HCT116 (cell line): ENCODE data around the gene CADPS. TPM values are rescaled to one million over a fixed set of nuclear protein-coding genes. Genes with fewer than 3 reads are reported as not detected.

Experiments used
- ATAC-seq: fragments of 200-7000 bp; cut with Tn5 transposase; 2 replicates; pipeline ENCODE4 v1.9.1; 2020; ENCODE audit warnings: mild to moderate bottlenecking, moderate library complexity
- BruUV-seq: library from RNA; stranded (reverse); fragments of 400-500 nt; replicated peaks from 2 replicates; lab custom pipeline; 2021; lab: Mats Ljungman, UMichigan
- CTCF ChIA-PET: fragments of 300-600 bp; sonication (Branson Sonifier 250); formaldehyde crosslinking; loops from one replicate; lab custom pipeline; 2021; ENCODE audit warnings: antibody characterized with exemption; lab: Charles Lee
- POLR2A ChIA-PET: fragments of 300-600, 350-600 bp; sonication (Branson Sonifier 250); formaldehyde crosslinking; loops from one replicate; lab custom pipeline; 2021; ENCODE audit warnings: antibody characterized with exemption; lab: Charles Lee
- RAD21 ChIA-PET, 2 experiments: fragments of 300-600 bp; sonication (Branson Sonifier 250); formaldehyde crosslinking; loops; one replicate each; lab custom pipeline; 2023; ENCODE audit warnings: low total read pairs in 2 of 2; ENCODE audit not compliant: uncharacterized antibody in 2 of 2, unreplicated experiment in 2 of 2, low non-redundant PET in 1 of 2; lab: Charles Lee
- DNase-seq: peaks from one replicate; pipeline ENCODE4 v3.0.0-alpha.2; 2010; ENCODE audit warnings: low read depth, low spot score
- H2AFZ ChIP-seq: fragments of 200-600 bp; shearing (Covaris generic), sonication (generic); 2 replicates; pipeline ENCODE4 v1.6.1; 2017; ENCODE audit warnings: low read depth, mixed run types, mixed read lengths, antibody characterized with exemption, low read length; ENCODE audit not compliant: poor library complexity, severe bottlenecking
- H3K27ac ChIP-seq: 2 replicates; pipeline ENCODE4 v1.5.1; 2012; ENCODE audit warnings: low read depth, low read length
- H3K27me3 ChIP-seq: fragments of 200-600 bp; sonication (generic); 2 replicates; pipeline ENCODE4 v1.6.1; 2016; ENCODE audit warnings: mixed run types, low read length, mixed read lengths; ENCODE audit not compliant: insufficient read depth
- H3K36me3 ChIP-seq, 2 experiments: fragments of 200-500 bp in 1 of 2; fragments of 200-600 bp in 1 of 2; sonication (Bioruptor generic) in 1 of 2; sonication (generic) in 1 of 2; 2 replicates each; pipeline versions ENCODE4 v1.5.1 to v1.6.1; 2014 to 2016; ENCODE audit warnings: low read length in 2 of 2, inconsistent platforms in 1 of 2, mixed read lengths in 1 of 2, mixed run types in 1 of 2; ENCODE audit not compliant: insufficient read depth in 2 of 2, control insufficient read depth in 1 of 2
- H3K4me1 ChIP-seq, 2 experiments: fragments of 200-600 bp in 1 of 2; sonication (generic) in 1 of 2; 2 replicates each; pipeline versions ENCODE4 v1.5.1 to v1.6.1; 2012 to 2017; ENCODE audit warnings: low read length in 2 of 2, inconsistent platforms in 1 of 2, mild to moderate bottlenecking in 1 of 2, mixed read lengths in 1 of 2, mixed run types in 1 of 2, moderate library complexity in 1 of 2; ENCODE audit not compliant: insufficient read depth in 2 of 2, control insufficient read depth in 1 of 2
- H3K4me2 ChIP-seq: fragments of 200-600 bp; sonication (generic); 2 replicates; pipeline ENCODE4 v1.6.1; 2017; ENCODE audit warnings: mixed run types, low read length, mixed read lengths
- H3K4me3 ChIP-seq, 2 experiments: fragments of 200-600 bp in 1 of 2; sonication (generic) in 1 of 2; replicated peaks in 1 of 2; 2 replicates each; pipeline ENCODE4 v1.5.1; 2011 to 2016; ENCODE audit warnings: low read length in 2 of 2, control low read depth in 1 of 2, low read depth in 1 of 2, mild to moderate bottlenecking in 1 of 2, mixed read lengths in 1 of 2, mixed run types in 1 of 2
- H3K79me2 ChIP-seq: fragments of 200-600 bp; sonication (generic); 2 replicates; pipeline ENCODE4 v1.6.1; 2017; ENCODE audit warnings: mild to moderate bottlenecking, mixed run types, low read length, moderate library complexity, mixed read lengths; ENCODE audit not compliant: insufficient read depth
- H3K9ac ChIP-seq: fragments of 200-600 bp; sonication (generic); 2 replicates; pipeline ENCODE4 v1.6.1; 2016; ENCODE audit warnings: low read length, mixed read lengths
- H3K9me2 ChIP-seq: fragments of 200-600 bp; sonication (generic), shearing (Covaris generic); 2 replicates; pipeline ENCODE4 v1.6.1; 2017; ENCODE audit warnings: mixed run types, mild to moderate bottlenecking, moderate library complexity; ENCODE audit not compliant: insufficient read depth
- H3K9me3 ChIP-seq, 2 experiments: fragments of 200-500 bp in 1 of 2; fragments of 200-600 bp in 1 of 2; sonication (Bioruptor generic) in 1 of 2; sonication (generic) in 1 of 2; 2 replicates each; pipeline ENCODE4 v1.6.1; 2014 to 2017; ENCODE audit warnings: low read length in 2 of 2, mixed read lengths in 2 of 2, inconsistent platforms in 1 of 2, low read depth in 1 of 2, mild to moderate bottlenecking in 1 of 2, mixed run types in 1 of 2, moderate library complexity in 1 of 2; ENCODE audit not compliant: control insufficient read depth in 1 of 2, insufficient read depth in 1 of 2
- H4K20me1 ChIP-seq: fragments of 200-600 bp; sonication (generic), shearing (Covaris generic); 2 replicates; pipeline ENCODE4 v1.6.1; 2017; ENCODE audit warnings: mixed run types, mild to moderate bottlenecking, moderate library complexity; ENCODE audit not compliant: insufficient read depth
- CEBPB ChIP-seq: IDR thresholded peaks from 2 replicates; pipeline ENCODE4 v1.6.1; 2012; ENCODE audit warnings: low read depth
- ELF1 ChIP-seq: IDR thresholded peaks from 2 replicates; pipeline ENCODE4 v1.6.1; 2012; ENCODE audit warnings: low read depth, borderline replicate concordance
- EZH2 ChIP-seq: fragments of 200-600 bp; sonication (generic); IDR thresholded peaks from 2 replicates; pipeline ENCODE4 v1.6.1; 2017; ENCODE audit warnings: antibody characterized with exemption, mixed run types
- EZH2phosphoT487 ChIP-seq: fragments of 200-600 bp; IDR thresholded peaks from 2 replicates; pipeline ENCODE4 v1.6.1; 2018; ENCODE audit warnings: antibody characterized with exemption, borderline replicate concordance
- JUND ChIP-seq: IDR thresholded peaks from 2 replicates; pipeline ENCODE4 v1.6.1; 2012
- RAD21 ChIP-seq: IDR thresholded peaks from 2 replicates; pipeline ENCODE4 v1.6.1; 2012; ENCODE audit warnings: low read depth, mild to moderate bottlenecking
- SIN3A ChIP-seq: IDR thresholded peaks from 2 replicates; pipeline ENCODE4 v1.6.1; 2012; ENCODE audit warnings: low read depth
- SRF ChIP-seq: IDR thresholded peaks from 2 replicates; pipeline ENCODE4 v1.6.1; 2012; ENCODE audit warnings: low read depth
- ZFX ChIP-seq: fragments of 450-650 bp; IDR thresholded peaks from 2 replicates; pipeline ENCODE4 v1.6.1; 2017
- intact Hi-C: fragments of 100-400 bp; cut with micrococcal nuclease; formaldehyde crosslinking; loops from 2 replicates; pipeline ENCODE4 v1.10.0; 2022
- total RNA-seq: library from RNA; stranded (reverse); gene quantifications from one replicate; pipeline ENCODE4 v1.2.1, GENCODE V29; 2021; ENCODE audit not compliant: unreplicated experiment
- TF ChIP-seq, protein P1 (sequence below): IDR thresholded peaks from 2 replicates; pipeline ENCODE4 v1.6.1; 2012
- TF ChIP-seq, protein P2 (sequence below), 3 experiments: fragments of 200-600 bp in 1 of 3; sonication (generic) in 1 of 3; IDR thresholded peaks in 2 of 3; conservative IDR thresholded peaks in 1 of 3; 2 replicates each; pipeline ENCODE4 v1.5.1; 2012 to 2017; ENCODE audit warnings: low read depth in 2 of 3, low read length in 2 of 3, antibody characterized with exemption in 1 of 3, borderline replicate concordance in 1 of 3, control low read depth in 1 of 3, mild to moderate bottlenecking in 1 of 3, mixed read lengths in 1 of 3, mixed run types in 1 of 3, moderate library complexity in 1 of 3; ENCODE audit not compliant: insufficient read depth in 1 of 3
- TF ChIP-seq, protein P3 (sequence below): IDR thresholded peaks from 2 replicates; pipeline ENCODE4 v1.6.1; 2012

The CADPS gene
- total RNA-seq, 1 experiment from 2014 or later, result not detected

DNA sequence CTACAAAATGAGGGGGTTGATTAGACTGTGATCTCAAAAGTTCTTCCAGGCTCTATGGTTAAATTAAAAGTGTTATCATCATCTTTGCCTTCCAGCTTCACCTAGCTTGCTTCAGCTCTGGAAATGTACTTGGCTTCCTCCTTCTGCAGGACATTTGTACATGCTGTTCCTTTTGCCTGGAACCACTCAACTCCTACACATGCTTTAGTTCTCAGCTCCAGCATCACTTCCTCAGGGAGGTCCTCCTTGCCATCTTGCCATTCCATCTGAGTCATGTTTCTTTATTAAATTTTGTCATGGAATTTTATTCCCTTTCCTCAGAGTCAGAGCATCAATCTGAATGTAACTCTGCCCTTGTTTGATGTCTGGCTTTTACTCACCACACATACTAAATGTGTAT lies 343.2 kb downstream of the CADPS start:
- no peak overlapping the region for H3K27ac ChIP-seq
- no peak overlapping the region for H3K4me2 ChIP-seq
- no peaks in the 10 kb centered on the region for H3K9me3 ChIP-seq
- H3K79me2 ChIP-seq, result no peaks in the 10 kb centered on the region
- H3K9me2 ChIP-seq, result no peaks in the 10 kb centered on the region
- no peaks in the 10 kb centered on the region for H3K36me3 ChIP-seq
- H3K4me3 ChIP-seq, result no peak overlapping the region
- no peak overlapping the region for H2AFZ ChIP-seq
- ChIA-PET RAD21 (no interaction called here), POLR2A (no interaction called here), CTCF (no interaction called here)
- no peak overlapping the region for H3K9ac ChIP-seq
- no peaks in the 10 kb centered on the region for H3K4me1 ChIP-seq
- peaks cover 18% of the 10 kb centered on the region; the same call in 1 of the 2 replicates for H3K27me3 ChIP-seq
- BruUV-seq, result no TSS peak
- ATAC-seq (no peak), DNase-seq (no peak)
- intact Hi-C loops, result no loop called here
- no peaks in the 10 kb centered on the region for H4K20me1 ChIP-seq
- TF ChIP-seq EZH2phosphoT487 (no peak), RAD21 (no peak), SIN3A (no peak)

DNA sequence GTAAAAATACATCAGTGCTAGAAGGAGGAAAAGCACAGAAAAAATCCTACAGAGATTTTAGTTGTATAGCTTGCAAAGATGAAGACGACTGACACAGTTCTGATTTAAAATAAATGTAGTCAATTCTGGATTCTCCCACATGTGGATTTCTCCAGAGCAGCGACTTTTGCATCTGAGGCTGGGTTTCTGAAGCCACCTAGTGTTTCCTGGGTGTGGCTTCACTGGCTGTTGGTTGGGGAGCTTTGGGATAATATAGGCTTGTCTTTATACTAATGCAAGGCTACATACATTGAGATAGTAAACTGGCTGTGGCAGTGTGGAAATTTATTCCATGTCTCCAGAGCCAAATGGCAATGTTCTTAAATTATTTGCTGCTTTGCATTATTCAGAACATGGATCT lies 343.7 kb downstream of the CADPS start:
- Histone ChIP-seq H3K27ac (no peak overlapping the region), H2AFZ (no peak overlapping the region), H3K9me3 (no peaks in the 10 kb centered on the region), H3K4me2 (no peak overlapping the region), H4K20me1 (no peaks in the 10 kb centered on the region), H3K4me3 (no peak overlapping the region), H3K4me1 (no peaks in the 10 kb centered on the region), H3K9ac (no peak overlapping the region), H3K79me2 (no peaks in the 10 kb centered on the region), H3K27me3 (peaks cover 18% of the 10 kb centered on the region; the same call in 1 of the 2 replicates), H3K36me3 (no peaks in the 10 kb centered on the region), H3K9me2 (no peaks in the 10 kb centered on the region)
- no peak for ATAC-seq
- no TSS peak for BruUV-seq
- DNase-seq, result no peak
- no peak for TF ChIP-seq EZH2phosphoT487
- TF ChIP-seq JUND, result no peak
- TF ChIP-seq, protein P1, sequence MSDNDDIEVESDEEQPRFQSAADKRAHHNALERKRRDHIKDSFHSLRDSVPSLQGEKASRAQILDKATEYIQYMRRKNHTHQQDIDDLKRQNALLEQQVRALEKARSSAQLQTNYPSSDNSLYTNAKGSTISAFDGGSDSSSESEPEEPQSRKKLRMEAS, result no peak
- TF ChIP-seq, protein P2, sequence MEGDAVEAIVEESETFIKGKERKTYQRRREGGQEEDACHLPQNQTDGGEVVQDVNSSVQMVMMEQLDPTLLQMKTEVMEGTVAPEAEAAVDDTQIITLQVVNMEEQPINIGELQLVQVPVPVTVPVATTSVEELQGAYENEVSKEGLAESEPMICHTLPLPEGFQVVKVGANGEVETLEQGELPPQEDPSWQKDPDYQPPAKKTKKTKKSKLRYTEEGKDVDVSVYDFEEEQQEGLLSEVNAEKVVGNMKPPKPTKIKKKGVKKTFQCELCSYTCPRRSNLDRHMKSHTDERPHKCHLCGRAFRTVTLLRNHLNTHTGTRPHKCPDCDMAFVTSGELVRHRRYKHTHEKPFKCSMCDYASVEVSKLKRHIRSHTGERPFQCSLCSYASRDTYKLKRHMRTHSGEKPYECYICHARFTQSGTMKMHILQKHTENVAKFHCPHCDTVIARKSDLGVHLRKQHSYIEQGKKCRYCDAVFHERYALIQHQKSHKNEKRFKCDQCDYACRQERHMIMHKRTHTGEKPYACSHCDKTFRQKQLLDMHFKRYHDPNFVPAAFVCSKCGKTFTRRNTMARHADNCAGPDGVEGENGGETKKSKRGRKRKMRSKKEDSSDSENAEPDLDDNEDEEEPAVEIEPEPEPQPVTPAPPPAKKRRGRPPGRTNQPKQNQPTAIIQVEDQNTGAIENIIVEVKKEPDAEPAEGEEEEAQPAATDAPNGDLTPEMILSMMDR (IDR thresholded peaks at IDR 0.05 in 2 of 3, conservative IDR thresholded peaks at IDR 0.05 in 1 of 3; ENCODE audit: borderline replicate concordance in 1 of 3, insufficient read depth in 1 of 3, low read depth in 2 of 3, low read length in 2 of 3), result no peak
- TF ChIP-seq ZFX, result no peak
- no peak for TF ChIP-seq CEBPB
- no peak for TF ChIP-seq SRF
- no peak for TF ChIP-seq EZH2
- TF ChIP-seq, protein P3, sequence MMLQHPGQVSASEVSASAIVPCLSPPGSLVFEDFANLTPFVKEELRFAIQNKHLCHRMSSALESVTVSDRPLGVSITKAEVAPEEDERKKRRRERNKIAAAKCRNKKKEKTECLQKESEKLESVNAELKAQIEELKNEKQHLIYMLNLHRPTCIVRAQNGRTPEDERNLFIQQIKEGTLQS, result no peak
- TF ChIP-seq ELF1, result no peak
- intact Hi-C loops, result no loop called here
- CTCF ChIA-PET, result no interaction called here
- RAD21 ChIA-PET, result no interaction called here
- POLR2A ChIA-PET, result no interaction called here
